Spleen (tissue), 11 donors: Measurements from ENCODE around the gene CHST2. TPM values are rescaled to one million over a fixed set of nuclear protein-coding genes. Genes with fewer than 3 reads are reported as not detected.

Source experiments
- DNase-seq: peaks from one replicate; pipeline ENCODE4 v3.0.0-alpha.2; 2020
- H3K27ac ChIP-seq, 8 donors: fragments of 200-600 bp; sonication (generic) in 7 of 8; 1 replicate in 4 of 8; 2 replicates in 4 of 8; pipeline versions ENCODE4 v1.5.0 to v1.8.0; 2016 to 2021; ENCODE audit warnings: inconsistent platforms in 4 of 8, mild to moderate bottlenecking in 4 of 8, moderate library complexity in 1 of 8
- H3K27me3 ChIP-seq, 7 donors: fragments of 200-600 bp; sonication (generic) in 6 of 7; replicated peaks in 1 of 7; 1 replicate in 4 of 7; 2 replicates in 3 of 7; pipeline versions ENCODE4 v1.5.0 to v1.8.0; 2016 to 2021; ENCODE audit warnings: inconsistent platforms in 3 of 7, mild to moderate bottlenecking in 1 of 7
- H3K36me3 ChIP-seq, 6 donors: fragments of 200-600 bp; sonication (generic) in 5 of 6; 1 replicate in 4 of 6; 2 replicates in 2 of 6; pipeline versions ENCODE4 v1.5.0 to v1.8.0; 2016 to 2021; ENCODE audit warnings: inconsistent platforms in 2 of 6
- H3K4me1 ChIP-seq, 6 donors: fragments of 200-600 bp; sonication (generic) in 5 of 6; 1 replicate in 3 of 6; 2 replicates in 3 of 6; pipeline versions ENCODE4 v1.5.0 to v1.8.0; 2016 to 2021; ENCODE audit warnings: inconsistent platforms in 3 of 6
- H3K4me3 ChIP-seq, 8 donors: fragments of 200-600 bp; sonication (generic) in 7 of 8; 1 replicate in 4 of 8; 2 replicates in 4 of 8; pipeline versions ENCODE4 v1.5.0 to v1.8.0; 2016 to 2021; ENCODE audit warnings: inconsistent platforms in 4 of 8, mild to moderate bottlenecking in 4 of 8, moderate library complexity in 2 of 8
- H3K9me3 ChIP-seq, 8 donors: fragments of 200-600 bp; sonication (generic) in 7 of 8; 1 replicate in 4 of 8; 2 replicates in 4 of 8; pipeline versions ENCODE4 v1.5.0 to v1.8.0; 2016 to 2021; ENCODE audit warnings: inconsistent platforms in 4 of 8
- POLR2A ChIP-seq, 3 donors: fragments of 450-650 bp; IDR thresholded peaks; one replicate each; pipeline ENCODE4 v1.5.1; 2017; ENCODE audit warnings: antibody characterized with exemption in 3 of 3, mild to moderate bottlenecking in 1 of 3
- POLR2AphosphoS5 ChIP-seq, 3 donors: sonication (generic); formaldehyde crosslinking; IDR thresholded peaks; one replicate each; pipeline ENCODE4 v1.5.1; 2017; ENCODE audit warnings: antibody characterized with exemption in 3 of 3
- WGBS, 5 donors: extraction: QIAGEN DNeasy Blood & Tissue Kit in 3 of 5; methylation state at CpG; one replicate each; pipeline versions ENCODE4 v1.1.5 to v1.1.7; 2013 to 2018; 5-methylcytosine and 5-hydroxymethylcytosine counted together
- intact Hi-C: fragments of 100-400 bp; cut with DNase I; formaldehyde crosslinking; loops from one replicate; pipeline ENCODE4 v1.15.0; 2023; ENCODE audit warnings: low total_unique reads
- polyA plus RNA-seq, 3 donors: library from polyadenylated mRNA; stranded (reverse); fragments of 200-250 nt; gene quantifications; one replicate each; pipeline ENCODE4 v1.2.1, GENCODE V29; 2013
- total RNA-seq, 7 donors: library from RNA; depleted of rRNA in 3 of 7; stranded (reverse); fragments of >200 nt in 3 of 7; fragmentation: NEBNext Ultra II Directional in 4 of 7; extraction: Animal tissue kit (Norgen Biotek cat#: 25700) in 4 of 7; gene quantifications; one replicate each; pipeline versions ENCODE4 v1.1.0 to v1.2.1, GENCODE V29; 2016 to 2021
- TF ChIP-seq, protein P1 (sequence below), 11 experiments: fragments of 200-600 bp in 7 of 11; fragments of 450-650 bp in 4 of 11; sonication (generic) in 4 of 11; IDR thresholded peaks in 8 of 11; conservative IDR thresholded peaks in 3 of 11; 1 replicate in 7 of 11; 2 replicates in 4 of 11; pipeline versions ENCODE4 v1.4.0 to v1.8.0; 2016 to 2021; ENCODE audit warnings: antibody characterized with exemption in 11 of 11, inconsistent platforms in 4 of 11, mild to moderate bottlenecking in 1 of 11
- donor health status: healthy with polysubstance abuse.
- donor health status: DM: no; HTN: no; CAD: no; lungs with moderate emphysema.
- donor health status: DM: no; HTN: no; CAD: no.
- donor health status: Bipolar disorder and iron deficiency.
- donor health status: healthy.
- donor health status: DM: no; HTN: no; CAD: no.
- donor health status: DM: yes; HTN: yes; CAD: no.

CHST2 gene
- total and polyA plus RNA-seq, 10 donors, result 8.5 to 46.6 (median 30.5) TPM

DNA sequence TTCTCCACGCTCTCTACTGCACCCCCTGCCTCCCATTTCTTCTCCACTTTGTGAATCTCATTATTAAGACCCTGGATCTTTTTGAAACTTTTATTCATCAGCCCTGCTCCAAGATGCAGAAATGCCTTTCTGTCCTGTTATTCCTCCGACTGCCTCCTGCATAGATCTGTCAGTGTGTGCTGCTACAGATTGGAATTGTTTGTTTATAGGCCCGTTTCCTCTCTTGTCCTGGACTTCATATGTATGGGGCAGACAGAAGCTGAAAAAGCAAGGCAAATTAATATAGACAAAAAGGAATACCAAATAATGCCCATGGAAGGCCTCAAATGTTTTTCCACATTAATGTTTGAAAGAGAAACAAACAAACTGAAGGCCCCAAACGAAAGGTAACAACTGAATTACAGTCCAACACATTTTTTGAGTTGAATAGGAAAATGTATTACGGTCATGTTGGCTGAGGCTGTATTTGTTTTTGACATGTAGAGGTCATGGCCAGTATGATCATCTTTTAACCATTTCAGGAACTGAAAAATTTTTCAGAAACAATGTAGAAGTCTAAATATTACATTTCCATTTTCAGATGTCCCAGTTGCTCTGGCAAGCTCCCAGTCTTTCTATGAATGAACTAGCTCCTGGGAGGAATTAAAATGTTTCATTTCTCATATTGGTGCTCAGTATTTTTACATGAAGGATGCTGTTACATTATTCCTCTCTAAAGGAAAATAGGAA lies 8.8 kb downstream of the CHST2 start:
- TF ChIP-seq, protein P1, sequence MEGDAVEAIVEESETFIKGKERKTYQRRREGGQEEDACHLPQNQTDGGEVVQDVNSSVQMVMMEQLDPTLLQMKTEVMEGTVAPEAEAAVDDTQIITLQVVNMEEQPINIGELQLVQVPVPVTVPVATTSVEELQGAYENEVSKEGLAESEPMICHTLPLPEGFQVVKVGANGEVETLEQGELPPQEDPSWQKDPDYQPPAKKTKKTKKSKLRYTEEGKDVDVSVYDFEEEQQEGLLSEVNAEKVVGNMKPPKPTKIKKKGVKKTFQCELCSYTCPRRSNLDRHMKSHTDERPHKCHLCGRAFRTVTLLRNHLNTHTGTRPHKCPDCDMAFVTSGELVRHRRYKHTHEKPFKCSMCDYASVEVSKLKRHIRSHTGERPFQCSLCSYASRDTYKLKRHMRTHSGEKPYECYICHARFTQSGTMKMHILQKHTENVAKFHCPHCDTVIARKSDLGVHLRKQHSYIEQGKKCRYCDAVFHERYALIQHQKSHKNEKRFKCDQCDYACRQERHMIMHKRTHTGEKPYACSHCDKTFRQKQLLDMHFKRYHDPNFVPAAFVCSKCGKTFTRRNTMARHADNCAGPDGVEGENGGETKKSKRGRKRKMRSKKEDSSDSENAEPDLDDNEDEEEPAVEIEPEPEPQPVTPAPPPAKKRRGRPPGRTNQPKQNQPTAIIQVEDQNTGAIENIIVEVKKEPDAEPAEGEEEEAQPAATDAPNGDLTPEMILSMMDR (IDR thresholded peaks at IDR 0.05 in 8 of 11, conservative IDR thresholded peaks at IDR 0.05 in 3 of 11), result no peak
- TF ChIP-seq POLR2AphosphoS5 (IDR thresholded peaks at IDR 0.05), result no peak
- TF ChIP-seq POLR2A (IDR thresholded peaks at IDR 0.05), result no peak
- no peak overlapping the region for H3K27ac ChIP-seq
- intact Hi-C loops, result loop anchor here (10.0 kb wide), 1 partner anchor 546 kb away; no protein-coding TSS in a partner anchor
- H3K4me1 ChIP-seq, result peaks cover 0 to 35% (median 21%) of the 10 kb centered on the region in 6 donors
- H3K9me3 ChIP-seq, result no peaks in the 10 kb centered on the region
- no peak overlapping the region for H3K4me3 ChIP-seq
- 66 to 79% (median 69%) methylated on average over 5 of the region's 5 CpGs for WGBS, 5 donors
- no peaks in the 10 kb centered on the region for H3K36me3 ChIP-seq
- no peaks in the 10 kb centered on the region for H3K27me3 ChIP-seq
- DNase-seq, result no peak

- Histone ChIP-seq H3K4me3 (no peak overlapping the region), H3K27me3 (no peaks in the 10 kb centered on the region), H3K36me3 (no peaks in the 10 kb centered on the region), H3K4me1 (no peaks in the 10 kb centered on the region), H3K9me3 (no peaks in the 10 kb centered on the region), H3K27ac (no peak overlapping the region)
- intact Hi-C loops, result no loop called here
- TF ChIP-seq, protein P1 (IDR thresholded peaks at IDR 0.05 in 8 of 11, conservative IDR thresholded peaks at IDR 0.05 in 3 of 11), result no peak
- DNase-seq, result no peak
- 82 to 90% (median 83%) methylated on average over 3 of the region's 3 CpGs for WGBS, 5 donors
These were observed 12.8 kb downstream of the CHST2 start for GRCh38 chr3:143132246-143132980.

- Histone ChIP-seq H3K27me3 (no peaks in the 10 kb centered on the region), H3K4me3 (no peak overlapping the region), H3K9me3 (no peaks in the 10 kb centered on the region), H3K27ac (no peak overlapping the region), H3K4me1 (no peaks in the 10 kb centered on the region), H3K36me3 (no peaks in the 10 kb centered on the region)
- intact Hi-C loops, result no loop called here
- DNase-seq, result no peak
- TF ChIP-seq POLR2AphosphoS5 (IDR thresholded peaks at IDR 0.05), result no peak
- TF ChIP-seq, protein P1 (IDR thresholded peaks at IDR 0.05 in 8 of 11, conservative IDR thresholded peaks at IDR 0.05 in 3 of 11), result no peak
- TF ChIP-seq POLR2A (IDR thresholded peaks at IDR 0.05), result no peak
- 83 to 90% (median 87%) methylated on average over 1 of the region's 1 CpG for WGBS, 5 donors
These were observed 14.9 kb downstream of the CHST2 start for GRCh38 chr3:143134471-143134870.

DNA sequence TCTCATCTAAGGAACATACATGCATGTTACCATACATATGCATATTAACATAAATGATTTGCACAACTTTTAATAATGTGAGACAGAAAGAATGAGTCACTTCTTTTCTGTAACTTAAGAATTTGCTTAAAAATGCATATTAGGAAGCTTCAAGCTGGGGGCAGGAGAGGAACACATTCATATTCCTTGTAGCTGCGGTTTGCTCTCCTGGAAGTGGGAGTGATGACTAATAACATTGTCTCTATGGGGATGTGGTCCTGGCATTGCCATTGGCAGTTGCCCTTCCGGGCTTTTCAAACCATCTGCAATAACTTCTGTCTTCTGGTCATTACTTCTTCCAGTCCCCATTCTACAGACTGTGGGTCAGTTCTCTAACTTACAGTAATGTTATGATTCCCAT lies 15.6 kb downstream of the CHST2 start:
- Histone ChIP-seq H3K27me3 (no peaks in the 10 kb centered on the region), H3K4me1 (no peaks in the 10 kb centered on the region), H3K36me3 (no peaks in the 10 kb centered on the region), H3K4me3 (no peak overlapping the region), H3K9me3 (no peaks in the 10 kb centered on the region), H3K27ac (no peak overlapping the region)
- WGBS, 5 donors, result 45 to 66% (median 56%) methylated on average over 2 of the region's 2 CpGs
- DNase-seq, result no peak
- intact Hi-C loops, result no loop called here
- no peak for TF ChIP-seq POLR2AphosphoS5 (IDR thresholded peaks at IDR 0.05)
- TF ChIP-seq, protein P1 (IDR thresholded peaks at IDR 0.05 in 8 of 11, conservative IDR thresholded peaks at IDR 0.05 in 3 of 11), result no peak
- no peak for TF ChIP-seq POLR2A (IDR thresholded peaks at IDR 0.05)
